ENCODE data around the gene TEAD1.

Gene TEAD1

GRCh38 chr11:12975195-12975594, 301.0 kb downstream of the TEAD1 start:
- no peak for DNase-seq (ENCODE audit: low spot score)
- TF ChIP-seq CTCF (IDR thresholded peaks at IDR 0.05; ENCODE audit: borderline replicate concordance, control extremely low read depth, extremely low read depth, insufficient read depth, missing control alignments), result no peak
- in situ Hi-C loops (cut with MboI; ENCODE audit: low sequenced_read_pairs, unreplicated experiment), result no loop called here

- no peak for TF ChIP-seq CTCF (IDR thresholded peaks at IDR 0.05; ENCODE audit: borderline replicate concordance, control extremely low read depth, extremely low read depth, insufficient read depth, missing control alignments)
- in situ Hi-C loops (cut with MboI; ENCODE audit: low sequenced_read_pairs, unreplicated experiment), result no loop called here
- no peak for DNase-seq (ENCODE audit: low spot score)
Observed at GRCh38 chr11:12979928-12980689, 305.9 kb downstream of the TEAD1 start.

- in situ Hi-C loops (cut with MboI; ENCODE audit: low sequenced_read_pairs, unreplicated experiment), result no loop called here
- no peak for DNase-seq (ENCODE audit: low spot score)
Observed at GRCh38 chr11:12981676-12982522, 307.7 kb downstream of the TEAD1 start.

GRCh38 chr11:12983336-12983735, 309.1 kb downstream of the TEAD1 start:
- no peak for DNase-seq (ENCODE audit: low spot score)
- TF ChIP-seq CTCF (IDR thresholded peaks at IDR 0.05; ENCODE audit: borderline replicate concordance, control extremely low read depth, extremely low read depth, insufficient read depth, missing control alignments), result no peak
- in situ Hi-C loops (cut with MboI; ENCODE audit: low sequenced_read_pairs, unreplicated experiment), result no loop called here

More at GRCh38 chr11:12981676-12982522, 307.7 kb downstream of the TEAD1 start:
- no peak for TF ChIP-seq CTCF (IDR thresholded peaks at IDR 0.05; ENCODE audit: borderline replicate concordance, control extremely low read depth, extremely low read depth, insufficient read depth, missing control alignments)

- in situ Hi-C loops (cut with MboI; ENCODE audit: low sequenced_read_pairs, unreplicated experiment), result no loop called here
- no peak for TF ChIP-seq CTCF (IDR thresholded peaks at IDR 0.05; ENCODE audit: borderline replicate concordance, control extremely low read depth, extremely low read depth, insufficient read depth, missing control alignments)
- DNase-seq (ENCODE audit: low spot score), result no peak
Observed at GRCh38 chr11:12986194-12986898, 312.1 kb downstream of the TEAD1 start.

- in situ Hi-C loops (cut with MboI; ENCODE audit: low sequenced_read_pairs, unreplicated experiment), result no loop called here
- no peak for TF ChIP-seq CTCF (IDR thresholded peaks at IDR 0.05; ENCODE audit: borderline replicate concordance, control extremely low read depth, extremely low read depth, insufficient read depth, missing control alignments)
- DNase-seq (ENCODE audit: low spot score), result no peak
Observed at GRCh38 chr11:12989428-12990161, 315.4 kb downstream of the TEAD1 start.
